Measurements from ENCODE around the gene ADGB.

ADGB gene

DNA sequence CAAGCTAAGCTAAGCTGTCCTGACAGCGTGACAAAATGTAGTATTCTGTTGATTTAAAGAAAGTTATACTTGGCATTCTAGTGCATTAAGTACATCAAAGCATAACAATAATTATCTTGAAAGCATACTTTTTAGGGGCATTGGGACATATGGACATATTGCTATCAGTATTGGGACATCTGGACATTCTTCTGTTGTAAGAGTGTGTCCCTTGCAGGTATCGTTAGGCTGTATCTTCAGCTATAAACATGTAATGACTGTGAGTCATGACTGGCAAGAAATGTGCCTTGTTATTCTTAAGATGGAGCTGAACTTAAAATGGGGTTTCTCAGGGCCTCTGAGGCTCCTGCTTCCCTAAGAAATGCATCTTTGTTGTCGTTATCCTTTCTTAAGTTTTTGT lies 74.3 kb downstream of the ADGB start:
- H3K36me3 ChIP-seq (ENCODE audit: control insufficient read depth in 1 of 2, insufficient read depth in 2 of 2, low read length in 2 of 2) = no peaks in the 10 kb centered on the region
- no peak overlapping the region for H3K23ac ChIP-seq (ENCODE audit: low read length)
- H3K14ac ChIP-seq (ENCODE audit: low read length) = no peak overlapping the region
- H2BK12ac ChIP-seq (ENCODE audit: low read length) = no peak overlapping the region
- no peak overlapping the region for H3K4me3 ChIP-seq (ENCODE audit: low read depth, low read length)
- no CpG with 5 or more reads among the region's 3 CpGs for WGBS (ENCODE audit: extremely low coverage, insufficient coverage, insufficient read length)
- H3K79me2 ChIP-seq (ENCODE audit: control insufficient read depth, insufficient read depth, low read length, poor library complexity) = no peaks in the 10 kb centered on the region
- H3K9ac ChIP-seq (ENCODE audit: low read length) = no peak overlapping the region
- no peaks in the 10 kb centered on the region for H3K27me3 ChIP-seq (ENCODE audit: insufficient read depth, low read length)
- no peak overlapping the region for H3K18ac ChIP-seq (ENCODE audit: low read length)
- H3K27ac ChIP-seq (ENCODE audit: low read depth, low read length) = no peak overlapping the region
- H2BK120ac ChIP-seq (ENCODE audit: insufficient read depth, low read length, poor library complexity) = no peak overlapping the region
- H3K4me2 ChIP-seq (ENCODE audit: low read length) = no peak overlapping the region
- H3K79me1 ChIP-seq (ENCODE audit: low read length) = no peaks in the 10 kb centered on the region
- H3K9me3 ChIP-seq (ENCODE audit: insufficient read depth, low read depth, low read length) = peaks cover 2% of the 10 kb centered on the region
- no peak overlapping the region for H3K4ac ChIP-seq (ENCODE audit: low read depth, low read length)
- peak in 1 of 2 donors; percentile 58 for DNase-seq
- no peak overlapping the region for H4K91ac ChIP-seq (ENCODE audit: low read depth, low read length)
- H4K12ac ChIP-seq (ENCODE audit: low read depth, low read length) = no peak overlapping the region
- H3K4me1 ChIP-seq (ENCODE audit: control insufficient read depth in 1 of 2, insufficient read depth in 2 of 2, low read length in 2 of 2) = no peaks in the 10 kb centered on the region
- no peak overlapping the region for H4K8ac ChIP-seq (ENCODE audit: low read depth, low read length)
- no peak overlapping the region for H2BK5ac ChIP-seq (ENCODE audit: low read depth, low read length, poor library complexity)
- no peak overlapping the region for H2AFZ ChIP-seq (ENCODE audit: insufficient read depth, low read length, poor library complexity)
- no peak overlapping the region for H2AK5ac ChIP-seq (ENCODE audit: low read length)

DNA sequence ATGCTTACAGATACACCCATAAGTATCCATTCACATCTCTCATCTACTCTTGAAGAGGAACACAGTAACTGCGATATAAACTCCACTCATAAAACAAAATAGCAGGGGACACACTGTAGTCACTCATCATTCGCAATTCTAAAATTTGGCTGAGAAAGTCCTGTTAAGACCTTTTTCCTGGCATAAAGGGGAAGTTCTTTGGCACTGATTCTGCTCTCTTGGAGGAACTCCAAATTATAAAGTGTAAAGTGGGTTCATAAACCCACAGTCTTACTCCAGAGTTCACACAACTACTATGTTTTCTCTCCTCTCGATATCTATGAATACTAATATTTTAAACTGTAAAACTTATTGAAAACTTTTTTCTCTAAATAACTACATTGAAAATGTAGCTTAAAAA lies 80.6 kb downstream of the ADGB start:
- no peak overlapping the region for H3K9ac ChIP-seq (ENCODE audit: low read length)
- WGBS (ENCODE audit: extremely low coverage, insufficient coverage, insufficient read length) = no CpG with 5 or more reads among the region's 3 CpGs
- no peak overlapping the region for H2BK12ac ChIP-seq (ENCODE audit: low read length)
- no peak overlapping the region for H2AK5ac ChIP-seq (ENCODE audit: low read length)
- no peak overlapping the region for H2BK5ac ChIP-seq (ENCODE audit: low read depth, low read length, poor library complexity)
- H3K36me3 ChIP-seq (ENCODE audit: control insufficient read depth in 1 of 2, insufficient read depth in 2 of 2, low read length in 2 of 2) = no peaks in the 10 kb centered on the region
- DNase-seq = no peak
- no peak overlapping the region for H3K4me2 ChIP-seq (ENCODE audit: low read length)
- H3K27me3 ChIP-seq (ENCODE audit: insufficient read depth, low read length) = no peaks in the 10 kb centered on the region
- H3K4ac ChIP-seq (ENCODE audit: low read depth, low read length) = no peak overlapping the region
- no peak overlapping the region for H4K12ac ChIP-seq (ENCODE audit: low read depth, low read length)
- no peak overlapping the region for H3K18ac ChIP-seq (ENCODE audit: low read length)
- no peaks in the 10 kb centered on the region for H3K79me2 ChIP-seq (ENCODE audit: control insufficient read depth, insufficient read depth, low read length, poor library complexity)
- no peak overlapping the region for H3K27ac ChIP-seq (ENCODE audit: low read depth, low read length)
- no peak overlapping the region for H4K91ac ChIP-seq (ENCODE audit: low read depth, low read length)
- no peak overlapping the region for H2BK120ac ChIP-seq (ENCODE audit: insufficient read depth, low read length, poor library complexity)
- H3K23ac ChIP-seq (ENCODE audit: low read length) = no peak overlapping the region
- no peak overlapping the region for H2AFZ ChIP-seq (ENCODE audit: insufficient read depth, low read length, poor library complexity)
- H3K4me3 ChIP-seq (ENCODE audit: low read depth, low read length) = no peak overlapping the region
- H3K4me1 ChIP-seq (ENCODE audit: control insufficient read depth in 1 of 2, insufficient read depth in 2 of 2, low read length in 2 of 2) = no peaks in the 10 kb centered on the region
- no peak overlapping the region for H3K14ac ChIP-seq (ENCODE audit: low read length)
- no peaks in the 10 kb centered on the region for H3K79me1 ChIP-seq (ENCODE audit: low read length)
- no peak overlapping the region for H4K8ac ChIP-seq (ENCODE audit: low read depth, low read length)
- no peaks in the 10 kb centered on the region for H3K9me3 ChIP-seq (ENCODE audit: insufficient read depth, low read depth, low read length)

DNA sequence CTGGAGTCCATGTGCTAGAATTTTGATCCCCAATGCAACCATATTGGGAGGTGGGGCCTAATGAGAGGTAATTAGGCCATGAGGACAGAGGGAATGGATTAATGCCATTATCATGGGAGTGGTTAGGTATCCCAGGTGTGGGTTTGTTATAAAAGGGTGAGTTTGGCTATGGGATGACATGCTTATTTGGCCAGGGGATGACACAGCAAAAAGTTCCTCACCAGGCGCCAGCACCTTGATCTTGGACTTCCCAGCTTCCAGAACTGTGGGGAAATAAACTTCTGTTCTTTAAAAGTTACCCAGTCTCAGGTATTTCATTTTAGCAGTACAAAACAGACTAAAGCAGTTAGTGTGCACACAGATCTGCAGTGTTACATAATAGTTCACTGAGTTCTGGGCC lies 84.1 kb downstream of the ADGB start:
- Histone ChIP-seq H3K9ac (ENCODE audit: low read length) (no peak overlapping the region), H3K4ac (ENCODE audit: low read depth, low read length) (no peak overlapping the region), H3K23ac (ENCODE audit: low read length) (no peak overlapping the region), H2BK12ac (ENCODE audit: low read length) (no peak overlapping the region), H3K4me3 (ENCODE audit: low read depth, low read length) (no peak overlapping the region), H3K14ac (ENCODE audit: low read length) (no peak overlapping the region), H3K27ac (ENCODE audit: low read depth, low read length) (no peak overlapping the region), H3K9me3 (ENCODE audit: insufficient read depth, low read depth, low read length) (no peaks in the 10 kb centered on the region), H4K12ac (ENCODE audit: low read depth, low read length) (no peak overlapping the region), H2BK120ac (ENCODE audit: insufficient read depth, low read length, poor library complexity) (no peak overlapping the region), H3K4me2 (ENCODE audit: low read length) (no peak overlapping the region), H3K27me3 (ENCODE audit: insufficient read depth, low read length) (no peaks in the 10 kb centered on the region), H4K91ac (ENCODE audit: low read depth, low read length) (no peak overlapping the region), H2AK5ac (ENCODE audit: low read length) (no peak overlapping the region), H3K4me1 (ENCODE audit: control insufficient read depth in 1 of 2, insufficient read depth in 2 of 2, low read length in 2 of 2) (no peaks in the 10 kb centered on the region), H4K8ac (ENCODE audit: low read depth, low read length) (no peak overlapping the region), H3K18ac (ENCODE audit: low read length) (no peak overlapping the region), H2BK5ac (ENCODE audit: low read depth, low read length, poor library complexity) (no peak overlapping the region), H3K79me2 (ENCODE audit: control insufficient read depth, insufficient read depth, low read length, poor library complexity) (no peaks in the 10 kb centered on the region), H3K36me3 (ENCODE audit: control insufficient read depth in 1 of 2, insufficient read depth in 2 of 2, low read length in 2 of 2) (no peaks in the 10 kb centered on the region), H2AFZ (ENCODE audit: insufficient read depth, low read length, poor library complexity) (no peak overlapping the region), H3K79me1 (ENCODE audit: low read length) (no peaks in the 10 kb centered on the region)
- DNase-seq = no peak
- WGBS (ENCODE audit: extremely low coverage, insufficient coverage, insufficient read length) = no CpG with 5 or more reads among the region's 1 CpG

DNA sequence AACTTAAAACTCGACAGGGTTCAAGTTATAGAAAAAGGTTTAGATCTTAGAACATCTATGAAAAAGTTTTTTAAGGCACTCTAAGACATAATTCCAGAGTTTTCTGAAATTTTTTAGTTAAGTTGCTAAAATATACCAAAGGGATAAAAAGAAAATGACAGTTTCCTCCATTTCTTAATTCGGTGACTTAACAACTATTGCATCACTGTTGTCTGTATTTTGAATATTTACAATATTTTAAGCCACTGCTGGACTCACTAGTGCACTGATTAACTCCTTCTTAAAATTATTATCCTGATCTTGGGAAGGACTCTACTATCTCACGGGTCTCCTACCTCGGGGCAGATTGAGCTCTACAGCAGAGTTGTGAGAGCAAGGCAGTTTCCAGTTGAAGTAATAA lies 91.0 kb downstream of the ADGB start:
- Histone ChIP-seq H3K4me3 (ENCODE audit: low read depth, low read length) (no peak overlapping the region), H3K9me3 (ENCODE audit: insufficient read depth, low read depth, low read length) (no peaks in the 10 kb centered on the region), H2AK5ac (ENCODE audit: low read length) (no peak overlapping the region), H2AFZ (ENCODE audit: insufficient read depth, low read length, poor library complexity) (no peak overlapping the region), H2BK120ac (ENCODE audit: insufficient read depth, low read length, poor library complexity) (no peak overlapping the region), H3K36me3 (ENCODE audit: control insufficient read depth in 1 of 2, insufficient read depth in 2 of 2, low read length in 2 of 2) (no peaks in the 10 kb centered on the region), H4K8ac (ENCODE audit: low read depth, low read length) (no peak overlapping the region), H4K91ac (ENCODE audit: low read depth, low read length) (no peak overlapping the region), H3K27me3 (ENCODE audit: insufficient read depth, low read length) (no peaks in the 10 kb centered on the region), H3K4ac (ENCODE audit: low read depth, low read length) (no peak overlapping the region), H3K4me2 (ENCODE audit: low read length) (no peak overlapping the region), H3K27ac (ENCODE audit: low read depth, low read length) (no peak overlapping the region), H4K12ac (ENCODE audit: low read depth, low read length) (no peak overlapping the region), H3K18ac (ENCODE audit: low read length) (no peak overlapping the region), H2BK5ac (ENCODE audit: low read depth, low read length, poor library complexity) (no peak overlapping the region), H3K79me1 (ENCODE audit: low read length) (no peaks in the 10 kb centered on the region), H3K23ac (ENCODE audit: low read length) (no peak overlapping the region), H3K4me1 (ENCODE audit: control insufficient read depth in 1 of 2, insufficient read depth in 2 of 2, low read length in 2 of 2) (no peaks in the 10 kb centered on the region), H3K9ac (ENCODE audit: low read length) (no peak overlapping the region), H2BK12ac (ENCODE audit: low read length) (no peak overlapping the region), H3K14ac (ENCODE audit: low read length) (no peak overlapping the region), H3K79me2 (ENCODE audit: control insufficient read depth, insufficient read depth, low read length, poor library complexity) (no peaks in the 10 kb centered on the region)
- WGBS (ENCODE audit: extremely low coverage, insufficient coverage, insufficient read length) = no CpG with 5 or more reads among the region's 4 CpGs
- no peak for DNase-seq

Measured in trophoblast cell (in vitro differentiated cells and primary cell).